Endothelial cell of umbilical vein (primary cell): ENCODE results near the gene DDX27. TPM values are rescaled to one million over a fixed set of nuclear protein-coding genes. Genes with fewer than 3 reads are reported as not detected.

Experiments used
- BruUV-seq: library from RNA; stranded (reverse); fragments of 400-500 nt; replicated peaks from 2 replicates; lab custom pipeline; 2021; lab: Mats Ljungman, UMichigan
- CTCF ChIA-PET: fragments of 300-600, 350-600 bp; sonication (Branson Sonifier 250); formaldehyde crosslinking; loops from one replicate; lab custom pipeline; 2021; ENCODE audit warnings: antibody characterized with exemption, inconsistent platforms; lab: Charles Lee
- POLR2A ChIA-PET: fragments of 300-600, 350-600 bp; sonication (Branson Sonifier 250); formaldehyde crosslinking; loops from one replicate; lab custom pipeline; 2021; ENCODE audit warnings: antibody characterized with exemption, inconsistent platforms; lab: Charles Lee
- DNase-seq: peaks from one replicate; pipeline ENCODE4 v3.0.0-alpha.2; 2011; ENCODE audit warnings: low read depth, low spot score
- FAIRE-seq: peaks from 2 replicates; lab custom pipeline; 2011; peaks lifted over from hg19 to GRCh38; lab: Jason Lieb, UNC
- H2AFZ ChIP-seq: 2 replicates; pipeline ENCODE4 v1.6.0; 2012; ENCODE audit warnings: low read depth, low read length, control low read depth, inconsistent platforms
- H3K27ac ChIP-seq: 2 replicates; pipeline ENCODE4 v1.5.1; 2011; ENCODE audit warnings: low read depth, mild to moderate bottlenecking, control low read depth, low read length, moderate library complexity; ENCODE audit not compliant: insufficient read depth
- H3K27me3 ChIP-seq, 2 experiments: 2 replicates each; pipeline versions ENCODE4 v1.6.0 to v1.6.1; 2011; ENCODE audit warnings: low read length in 2 of 2, mixed read lengths in 1 of 2; ENCODE audit not compliant: control insufficient read depth in 2 of 2, insufficient read depth in 2 of 2
- H3K36me3 ChIP-seq, 2 experiments: 2 replicates in 1 of 2; 3 replicates in 1 of 2; pipeline ENCODE4 v1.5.1; 2011; ENCODE audit warnings: low read length in 2 of 2, mild to moderate bottlenecking in 1 of 2, moderate library complexity in 1 of 2; ENCODE audit not compliant: control insufficient read depth in 2 of 2, insufficient read depth in 2 of 2; ENCODE audit errors: extremely low read depth in 1 of 2
- H3K4me1 ChIP-seq: 3 replicates; pipeline ENCODE4 v1.5.1; 2011; ENCODE audit warnings: mild to moderate bottlenecking, low read length; ENCODE audit not compliant: control insufficient read depth, insufficient read depth; ENCODE audit errors: extremely low read depth
- H3K4me2 ChIP-seq: 2 replicates; pipeline ENCODE4 v1.6.1; 2011; ENCODE audit warnings: low read length, control low read depth, mixed read lengths; ENCODE audit not compliant: insufficient read depth
- H3K4me3 ChIP-seq, 3 experiments: fragments of 200-600 bp in 1 of 3; sonication (generic), shearing (Covaris generic) in 1 of 3; replicated peaks in 1 of 3; 2 replicates each; pipeline ENCODE4 v1.5.1; 2011 to 2016; ENCODE audit warnings: control low read depth in 3 of 3, low read length in 3 of 3, mild to moderate bottlenecking in 2 of 3, inconsistent platforms in 1 of 3, low read depth in 1 of 3, moderate library complexity in 1 of 3; ENCODE audit not compliant: insufficient read depth in 1 of 3
- H3K79me2 ChIP-seq: 2 replicates; pipeline ENCODE4 v1.6.0; 2012; ENCODE audit warnings: low read length, inconsistent platforms; ENCODE audit not compliant: control insufficient read depth, insufficient read depth
- H3K9ac ChIP-seq: replicated peaks from 2 replicates; pipeline ENCODE3; 2011; ENCODE audit warnings: low read length, control low read depth; ENCODE audit not compliant: insufficient read depth; ENCODE audit errors: extremely low read depth
- H3K9me1 ChIP-seq: replicated peaks from 3 replicates; pipeline ENCODE4 v1.6.0; 2011; ENCODE audit warnings: mild to moderate bottlenecking, low read length; ENCODE audit not compliant: control insufficient read depth, insufficient read depth; ENCODE audit errors: extremely low read depth
- H3K9me3 ChIP-seq: replicated peaks from 2 replicates; pipeline ENCODE4 v1.5.1; 2012; ENCODE audit warnings: low read length, inconsistent platforms; ENCODE audit not compliant: control insufficient read depth, insufficient read depth
- H4K20me1 ChIP-seq: replicated peaks from 2 replicates; pipeline ENCODE3; 2011; ENCODE audit warnings: mild to moderate bottlenecking, low read length; ENCODE audit not compliant: control insufficient read depth, insufficient read depth; ENCODE audit errors: extremely low read depth
- EZH2 ChIP-seq: IDR thresholded peaks from 2 replicates; pipeline ENCODE4 v1.6.1; 2012; ENCODE audit warnings: borderline replicate concordance, low read depth, mild to moderate bottlenecking, moderate library complexity, low read length, inconsistent platforms; ENCODE audit not compliant: severe bottlenecking
- FOS ChIP-seq: IDR thresholded peaks from 2 replicates; pipeline ENCODE4 v1.6.1; 2011; ENCODE audit warnings: mild to moderate bottlenecking, low read length, moderate library complexity, borderline replicate concordance; ENCODE audit not compliant: insufficient read depth
- GATA2 ChIP-seq: IDR thresholded peaks from 2 replicates; pipeline ENCODE4 v1.7.0; 2011; ENCODE audit warnings: low read depth, mild to moderate bottlenecking, moderate library complexity, mixed read lengths, low read length; ENCODE audit not compliant: insufficient read length, insufficient read depth
- JUN ChIP-seq: IDR thresholded peaks from 2 replicates; pipeline ENCODE4 v1.6.1; 2011; ENCODE audit warnings: borderline replicate concordance, low read depth; ENCODE audit not compliant: insufficient read length, insufficient read depth
- MAX ChIP-seq: IDR thresholded peaks from 2 replicates; pipeline ENCODE4 v1.6.1; 2011; ENCODE audit not compliant: insufficient read depth, insufficient read length
- MYC ChIP-seq: IDR thresholded peaks from one replicate; pipeline ENCODE4 v1.6.1; 2011; ENCODE audit warnings: mild to moderate bottlenecking, low read depth, low read length
- POLR2A ChIP-seq: IDR thresholded peaks from 2 replicates; pipeline ENCODE4 v1.6.1; 2012; ENCODE audit warnings: low read depth, mild to moderate bottlenecking, control low read depth, low read length
- POLR2AphosphoS5 ChIP-seq: IDR thresholded peaks from 2 replicates; pipeline ENCODE4 v1.6.1; 2012; ENCODE audit warnings: low read depth, mild to moderate bottlenecking, control low read depth, low read length, moderate library complexity; ENCODE audit not compliant: insufficient read depth
- dilution Hi-C: fragments of 300-500 bp; cut with MboI; formaldehyde crosslinking; loops from one replicate; pipeline ENCODE4 v1.15.0; 2019; ENCODE audit warnings: low sequenced_read_pairs; ENCODE audit not compliant: extremely low pct_ligation_motif_present
- intact Hi-C: fragments of 100-400 bp; cut with micrococcal nuclease; formaldehyde crosslinking; loops from one replicate; pipeline ENCODE4 v1.10.0; 2022
- polyA plus RNA-seq, 4 experiments: library from polyadenylated mRNA; depleted of rRNA in 3 of 4; stranded (reverse) in 3 of 4; unstranded in 1 of 4; fragments of >200 nt; gene quantifications; 2 replicates each; pipeline versions ENCODE4 v1.2.1 to v1.2.3, GENCODE V29; 2011 to 2012; ENCODE audit warnings: missing spikeins in 1 of 4
- total RNA-seq: library from RNA; stranded (reverse); gene quantifications from 2 replicates; pipeline ENCODE4 v1.2.3, GENCODE V29; 2021
- TF ChIP-seq, protein P1 (sequence below), 2 donors: IDR thresholded peaks; 1 replicate in 1 of 2; 2 replicates in 1 of 2; pipeline ENCODE4 v1.5.1; 2011; ENCODE audit warnings: low read length in 2 of 2, mild to moderate bottlenecking in 2 of 2, moderate library complexity in 2 of 2, control low read depth in 1 of 2, inconsistent platforms in 1 of 2, low read depth in 1 of 2; ENCODE audit not compliant: insufficient read depth in 1 of 2; ENCODE audit errors: extremely low read depth in 1 of 2

DDX27 gene
- total and polyA plus RNA-seq, 2 donors (not counting 3 experiments of a cell fraction or from before 2014, with no cell fraction given): 24.0 to 25.7 TPM

DNA sequence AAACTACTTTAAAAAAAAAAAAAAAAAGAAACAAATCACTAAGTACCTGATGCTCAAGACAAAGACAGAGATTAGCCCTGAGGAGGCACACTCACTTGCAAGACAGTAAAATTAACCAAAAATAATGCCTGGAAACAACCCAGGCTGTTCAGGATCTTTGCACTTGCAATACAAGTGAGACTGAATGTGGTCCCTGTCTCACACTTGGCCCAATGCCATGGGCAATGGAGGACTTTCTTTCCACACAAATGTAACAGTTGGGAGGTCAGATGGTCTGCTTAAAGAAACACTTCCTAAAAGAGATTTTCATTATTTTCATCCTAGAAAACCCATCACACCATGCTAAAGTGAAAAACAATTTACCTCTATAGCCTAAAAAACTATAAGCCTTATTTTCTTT lies 47.3 kb upstream of the DDX27 start:
- intact Hi-C loops: no loop called here
- no TSS peak for BruUV-seq
- Histone ChIP-seq H3K79me2 (peaks cover 75% of the 10 kb centered on the region), H4K20me1 (peaks cover 2% of the 10 kb centered on the region), H3K4me2 (no peak overlapping the region), H3K27me3 (no peaks in the 10 kb centered on the region), H3K4me3 (no peak overlapping the region), H3K27ac (no peak overlapping the region), H3K36me3 (peaks cover 0 to 3% of the 10 kb centered on the region in 2 experiments), H3K9me3 (no peaks in the 10 kb centered on the region), H3K9ac (no peak overlapping the region), H3K9me1 (no peaks in the 10 kb centered on the region), H3K4me1 (no peaks in the 10 kb centered on the region), H2AFZ (no peak overlapping the region)
- no peak for TF ChIP-seq FOS
- no peak for FAIRE-seq
- CTCF ChIA-PET: no interaction called here
- POLR2A ChIA-PET: no interaction called here
- dilution Hi-C loops: no loop called here
- no peak for DNase-seq

- Histone ChIP-seq H3K36me3 (peaks cover 0 to 3% of the 10 kb centered on the region in 2 experiments), H3K4me1 (no peaks in the 10 kb centered on the region), H3K9me1 (no peaks in the 10 kb centered on the region), H3K79me2 (peaks cover 73% of the 10 kb centered on the region), H2AFZ (no peak overlapping the region), H3K9me3 (no peaks in the 10 kb centered on the region), H4K20me1 (peaks cover 2% of the 10 kb centered on the region), H3K4me3 (no peak overlapping the region), H3K4me2 (no peak overlapping the region), H3K27me3 (no peaks in the 10 kb centered on the region), H3K27ac (no peak overlapping the region), H3K9ac (no peak overlapping the region)
- TF ChIP-seq MYC: no peak
- no peak for TF ChIP-seq EZH2
- no peak for TF ChIP-seq JUN
- TF ChIP-seq POLR2AphosphoS5: no peak
- no peak for TF ChIP-seq MAX
- no peak for TF ChIP-seq POLR2A
- TF ChIP-seq, protein P1, sequence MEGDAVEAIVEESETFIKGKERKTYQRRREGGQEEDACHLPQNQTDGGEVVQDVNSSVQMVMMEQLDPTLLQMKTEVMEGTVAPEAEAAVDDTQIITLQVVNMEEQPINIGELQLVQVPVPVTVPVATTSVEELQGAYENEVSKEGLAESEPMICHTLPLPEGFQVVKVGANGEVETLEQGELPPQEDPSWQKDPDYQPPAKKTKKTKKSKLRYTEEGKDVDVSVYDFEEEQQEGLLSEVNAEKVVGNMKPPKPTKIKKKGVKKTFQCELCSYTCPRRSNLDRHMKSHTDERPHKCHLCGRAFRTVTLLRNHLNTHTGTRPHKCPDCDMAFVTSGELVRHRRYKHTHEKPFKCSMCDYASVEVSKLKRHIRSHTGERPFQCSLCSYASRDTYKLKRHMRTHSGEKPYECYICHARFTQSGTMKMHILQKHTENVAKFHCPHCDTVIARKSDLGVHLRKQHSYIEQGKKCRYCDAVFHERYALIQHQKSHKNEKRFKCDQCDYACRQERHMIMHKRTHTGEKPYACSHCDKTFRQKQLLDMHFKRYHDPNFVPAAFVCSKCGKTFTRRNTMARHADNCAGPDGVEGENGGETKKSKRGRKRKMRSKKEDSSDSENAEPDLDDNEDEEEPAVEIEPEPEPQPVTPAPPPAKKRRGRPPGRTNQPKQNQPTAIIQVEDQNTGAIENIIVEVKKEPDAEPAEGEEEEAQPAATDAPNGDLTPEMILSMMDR (IDR thresholded peaks at IDR 0.05; ENCODE audit: extremely low read depth in 1 of 2, insufficient read depth in 1 of 2, low read depth in 1 of 2, low read length in 2 of 2): no peak
- TF ChIP-seq GATA2: no peak
- no peak for TF ChIP-seq FOS
- POLR2A ChIA-PET: no interaction called here
- intact Hi-C loops: no loop called here
- CTCF ChIA-PET: no interaction called here
- no TSS peak for BruUV-seq
- FAIRE-seq (no peak), DNase-seq (no peak)
- dilution Hi-C loops: no loop called here
Measured at GRCh38 chr20:49172413-49172812, 46.8 kb upstream of the DDX27 start.
